Neural cell (in vitro differentiated cells): Measurements from ENCODE around the gene ZNF783. TPM values are rescaled to one million over a fixed set of nuclear protein-coding genes. Genes with fewer than 3 reads are reported as not detected.
"Not testable (repeated sequence)": the region's sequence is repeated elsewhere in the genome, so short reads cannot be mapped to it uniquely, and the experiment has no call there.

ENCODE experiments used
- H2AFZ ChIP-seq: fragments of 200-600, 300-800 bp; sonication (generic), shearing (Covaris generic); 2 replicates; pipeline ENCODE4 v1.6.0; 2014; ENCODE audit warnings: low read depth, mild to moderate bottlenecking, antibody characterized with exemption, low read length, moderate library complexity
- H3F3A ChIP-seq: fragments of 200-600 bp; shearing (Covaris generic); 2 replicates; pipeline ENCODE4 v1.6.1; 2016; ENCODE audit warnings: mild to moderate bottlenecking, moderate library complexity, mixed read lengths, antibody characterized with exemption, low read length; ENCODE audit not compliant: insufficient read depth, poor library complexity, severe bottlenecking
- H3K27ac ChIP-seq: fragments of 200-600, 300-800 bp; sonication (generic), shearing (Covaris generic); 2 replicates; pipeline ENCODE4 v1.5.1; 2014; ENCODE audit warnings: mild to moderate bottlenecking, low read length, moderate library complexity
- H3K27me3 ChIP-seq: fragments of 300-800, 200-600 bp; sonication (generic), shearing (Covaris generic); 2 replicates; pipeline ENCODE4 v1.6.0; 2014; ENCODE audit warnings: mild to moderate bottlenecking, low read depth, low read length, moderate library complexity; ENCODE audit not compliant: insufficient read depth
- H3K36me3 ChIP-seq: fragments of 300-800, 200-600 bp; sonication (generic), shearing (Covaris generic); 2 replicates; pipeline ENCODE4 v1.5.1; 2014; ENCODE audit warnings: mild to moderate bottlenecking, antibody characterized with exemption, low read length, moderate library complexity; ENCODE audit not compliant: insufficient read depth
- H3K4me2 ChIP-seq: fragments of 300-800, 200-600 bp; sonication (generic), shearing (Covaris generic); 2 replicates; pipeline ENCODE4 v1.6.0; 2014; ENCODE audit warnings: mild to moderate bottlenecking, low read length
- H3K4me3 ChIP-seq: fragments of 300-800, 200-600 bp; sonication (generic), shearing (Covaris generic); 2 replicates; pipeline ENCODE4 v1.5.1; 2014; ENCODE audit warnings: mild to moderate bottlenecking, low read length, moderate library complexity
- H3K79me2 ChIP-seq: fragments of 200-600 bp; shearing (Covaris generic); replicated peaks from 2 replicates; pipeline ENCODE4 v1.6.0; 2014; ENCODE audit warnings: mild to moderate bottlenecking, low read length, moderate library complexity; ENCODE audit not compliant: insufficient read depth
- H3K9ac ChIP-seq: fragments of 300-800, 200-600 bp; sonication (generic), shearing (Covaris generic); 2 replicates; pipeline ENCODE4 v1.6.1; 2016; ENCODE audit warnings: mild to moderate bottlenecking, low read length, mixed read lengths
- H3K9me2 ChIP-seq: fragments of 200-600 bp; shearing (Covaris generic); 2 replicates; pipeline ENCODE4 v1.6.1; 2016; ENCODE audit warnings: mild to moderate bottlenecking, low read length, mixed read lengths; ENCODE audit not compliant: insufficient read depth
- H3K9me3 ChIP-seq: fragments of 200-600, 300-800 bp; sonication (generic), shearing (Covaris generic); 2 replicates; pipeline ENCODE4 v1.6.1; 2016; ENCODE audit warnings: mild to moderate bottlenecking, mixed run types, low read length, moderate library complexity, mixed read lengths
- H4K20me1 ChIP-seq: fragments of 200-600 bp; shearing (Covaris generic); 2 replicates; pipeline ENCODE4 v1.6.1; 2016; ENCODE audit warnings: mild to moderate bottlenecking, mixed run types; ENCODE audit not compliant: insufficient read depth
- CTCF ChIP-seq: fragments of 450-650 bp; IDR thresholded peaks from 2 replicates; pipeline ENCODE4 v1.5.1; 2014; ENCODE audit warnings: antibody characterized with exemption, mild to moderate bottlenecking, moderate library complexity; ENCODE audit not compliant: poor library complexity, severe bottlenecking
- EP300 ChIP-seq: fragments of 450-650 bp; conservative IDR thresholded peaks from 2 replicates; pipeline ENCODE4 v1.6.1; 2014; ENCODE audit warnings: antibody characterized with exemption, mild to moderate bottlenecking, moderate library complexity; ENCODE audit not compliant: poor library complexity, severe bottlenecking
- EZH2 ChIP-seq: fragments of 200-600, 300-800 bp; shearing (Covaris generic), sonication (generic); IDR thresholded peaks from 2 replicates; pipeline ENCODE4 v1.6.1; 2014; ENCODE audit warnings: antibody characterized with exemption, low read length, borderline replicate concordance, mild to moderate bottlenecking; ENCODE audit not compliant: insufficient read depth, poor library complexity, severe bottlenecking
- MXI1 ChIP-seq: fragments of 450-650 bp; conservative IDR thresholded peaks from 2 replicates; pipeline ENCODE4 v1.6.1; 2014; ENCODE audit warnings: antibody characterized with exemption, mild to moderate bottlenecking; ENCODE audit not compliant: poor library complexity, severe bottlenecking
- POLR2AphosphoS5 ChIP-seq: IDR thresholded peaks from 2 replicates; pipeline ENCODE4 v1.6.1; 2012
- RAD21 ChIP-seq: fragments of 450-650 bp; conservative IDR thresholded peaks from 2 replicates; pipeline ENCODE4 v1.6.1; 2014; ENCODE audit warnings: antibody characterized with exemption, mild to moderate bottlenecking, moderate library complexity
- REST ChIP-seq: IDR thresholded peaks from 2 replicates; pipeline ENCODE4 v1.6.1; 2012; ENCODE audit warnings: borderline replicate concordance
- SMC3 ChIP-seq: fragments of 450-650 bp; conservative IDR thresholded peaks from 2 replicates; pipeline ENCODE4 v1.6.1; 2014; ENCODE audit warnings: antibody characterized with exemption, mild to moderate bottlenecking, moderate library complexity; ENCODE audit not compliant: poor library complexity
- TAF1 ChIP-seq: IDR thresholded peaks from 2 replicates; pipeline ENCODE4 v1.6.1; 2012; ENCODE audit warnings: low read depth
- polyA plus RNA-seq: library from polyadenylated mRNA; depleted of rRNA; stranded (reverse); fragments of >200 nt; gene quantifications from 2 replicates; pipeline ENCODE4 v1.2.3, GENCODE V29; 2014

Gene ZNF783
- polyA plus RNA-seq, 1 donor from 2014 or later = 23.9 TPM

GRCh38 chr7:149245744-149246143 lies 16.3 kb upstream of the ZNF783 start:
- H3K4me2 ChIP-seq = no peak overlapping the region
- H3K9me3 ChIP-seq = no peaks in the 10 kb centered on the region
- no peak overlapping the region for H3K27ac ChIP-seq
- H3K4me3 ChIP-seq = no peak overlapping the region
- no peaks in the 10 kb centered on the region for H3K9me2 ChIP-seq
- H3K36me3 ChIP-seq = no peaks in the 10 kb centered on the region
- H4K20me1 ChIP-seq = no peaks in the 10 kb centered on the region
- H3K9ac ChIP-seq = no peak overlapping the region
- TF ChIP-seq EP300 (no peak), REST (no peak), EZH2 (no peak), CTCF (no peak), POLR2AphosphoS5 (no peak), MXI1 (no peak), SMC3 (no peak), RAD21 (no peak), TAF1 (no peak)
- peaks cover 17% of the 10 kb centered on the region for H3K79me2 ChIP-seq
- no peaks in the 10 kb centered on the region for H3K27me3 ChIP-seq
- no peak overlapping the region for H2AFZ ChIP-seq
- no peaks in the 10 kb centered on the region for H3F3A ChIP-seq

GRCh38 chr7:149248777-149249176 lies 13.2 kb upstream of the ZNF783 start:
- no peaks in the 10 kb centered on the region for H4K20me1 ChIP-seq
- no peaks in the 10 kb centered on the region for H3K36me3 ChIP-seq
- H3K4me2 ChIP-seq = no peak overlapping the region
- no peaks in the 10 kb centered on the region for H3F3A ChIP-seq
- H3K9ac ChIP-seq = no peak overlapping the region
- H3K9me2 ChIP-seq = no peaks in the 10 kb centered on the region
- H3K79me2 ChIP-seq = peaks cover 4% of the 10 kb centered on the region
- TF ChIP-seq SMC3 (no peak), TAF1 (no peak), POLR2AphosphoS5 (no peak), RAD21 (no peak), EZH2 (no peak), REST (no peak), CTCF (no peak), MXI1 (no peak), EP300 (no peak)
- no peak overlapping the region for H3K27ac ChIP-seq
- no peak overlapping the region for H2AFZ ChIP-seq
- H3K9me3 ChIP-seq = no peaks in the 10 kb centered on the region
- H3K27me3 ChIP-seq = no peaks in the 10 kb centered on the region
- H3K4me3 ChIP-seq = no peak overlapping the region

GRCh38 chr7:149250151-149250550 lies 11.8 kb upstream of the ZNF783 start:
- not testable (repeated sequence) for H3K4me3 ChIP-seq, H3K9me3 ChIP-seq, H3K79me2 ChIP-seq, H3K36me3 ChIP-seq, H3K4me2 ChIP-seq, H4K20me1 ChIP-seq, H3K27me3 ChIP-seq, H3K27ac ChIP-seq, H3K9ac ChIP-seq, H3K9me2 ChIP-seq, H2AFZ ChIP-seq, H3F3A ChIP-seq
